Activated naive CD8-positive, alpha-beta T cell treated with anti-CD3 and anti-CD28 coated beads, Interleukin-2, amount 10 ng/mL, durations not matched to agents 7 days and 5 days (primary cell): Measurements from ENCODE around the gene SLC46A1. TPM values are rescaled to one million over a fixed set of nuclear protein-coding genes. Genes with fewer than 3 reads are reported as not detected.

Source experiments
- ATAC-seq: fragments of 150-1000 bp; cut with Tn5 transposase; one replicate; pipeline ENCODE4 v1.10.0; 2021; ENCODE audit warnings: low read depth, moderate library complexity
- POLR2A ChIA-PET: fragments of 350-600 bp; sonication (Branson Sonifier 250); formaldehyde crosslinking; loops from one replicate; lab custom pipeline; 2021; ENCODE audit warnings: antibody characterized with exemption; lab: Charles Lee
- DNase-seq: peaks from one replicate; pipeline ENCODE4 v3.0.0; 2021
- H3K27ac Mint-ChIP-seq: one replicate; pipeline ENCODE4 v1.8.0; 2022; ENCODE audit warnings: mild to moderate bottlenecking, mixed read lengths
- H3K27me3 Mint-ChIP-seq: one replicate; pipeline ENCODE4 v1.8.0; 2022; ENCODE audit warnings: mild to moderate bottlenecking, moderate library complexity, mixed read lengths
- H3K36me3 Mint-ChIP-seq: one replicate; pipeline ENCODE4 v1.8.0; 2021; ENCODE audit warnings: mild to moderate bottlenecking, mixed read lengths
- H3K4me1 Mint-ChIP-seq: one replicate; pipeline ENCODE4 v1.8.0; 2021; ENCODE audit warnings: mixed read lengths
- H3K4me3 Mint-ChIP-seq: one replicate; pipeline ENCODE4 v1.8.0; 2022; ENCODE audit warnings: mild to moderate bottlenecking, moderate library complexity, mixed read lengths
- H3K9me3 Mint-ChIP-seq: one replicate; pipeline ENCODE4 v1.8.0; 2021; ENCODE audit warnings: mixed read lengths
- total RNA-seq, 2 experiments: library from RNA; stranded (reverse); gene quantifications; one replicate each; pipeline ENCODE4 v1.2.3, GENCODE V29; 2021

SLC46A1 gene
- total RNA-seq, 2 experiments from 2014 or later = 3.0 to 3.6 TPM

GRCh38 chr17:28369684-28370034 is 36.4 kb downstream of the SLC46A1 start:
- no peaks in the 10 kb centered on the region for H3K36me3 Mint-ChIP-seq
- DNase-seq = no peak
- peaks cover 18% of the 10 kb centered on the region for H3K4me1 Mint-ChIP-seq
- no peaks in the 10 kb centered on the region for H3K9me3 Mint-ChIP-seq
- H3K4me3 Mint-ChIP-seq = no peak overlapping the region
- no peak overlapping the region for H3K27ac Mint-ChIP-seq
- POLR2A ChIA-PET = interaction anchor here (1.5 to 3.0 kb wide), 2 partner anchors 12 to 15 kb away, joined by 4 to 16 read pairs; partner anchors contain the start of gene POLDIP2
- no peaks in the 10 kb centered on the region for H3K27me3 Mint-ChIP-seq
- no peak for ATAC-seq

GRCh38 chr17:28368915-28369683 is 36.9 kb downstream of the SLC46A1 start:
- POLR2A ChIA-PET = interaction anchor here (1.2 to 1.5 kb wide), 3 partner anchors 11 to 33 kb away, joined by 3 to 5 read pairs (median 4); partner anchors contain the start of genes IFT20 and TNFAIP1
- no peaks in the 10 kb centered on the region for H3K36me3 Mint-ChIP-seq
- no peak overlapping the region for H3K27ac Mint-ChIP-seq
- no peak for ATAC-seq
- no peaks in the 10 kb centered on the region for H3K9me3 Mint-ChIP-seq
- H3K4me3 Mint-ChIP-seq = no peak overlapping the region
- H3K4me1 Mint-ChIP-seq = peaks cover 18% of the 10 kb centered on the region
- H3K27me3 Mint-ChIP-seq = no peaks in the 10 kb centered on the region
- no peak for DNase-seq

GRCh38 chr17:28368306-28368831 is 37.6 kb downstream of the SLC46A1 start:
- Mint-ChIP-seq H3K4me3 (no peak overlapping the region), H3K36me3 (no peaks in the 10 kb centered on the region), H3K27ac (no peak overlapping the region), H3K9me3 (no peaks in the 10 kb centered on the region), H3K27me3 (no peaks in the 10 kb centered on the region), H3K4me1 (peaks cover 14% of the 10 kb centered on the region)
- ATAC-seq = no peak
- DNase-seq = no peak
- POLR2A ChIA-PET = interaction anchor here (1.2 to 1.5 kb wide), 3 partner anchors 11 to 33 kb away, joined by 3 to 5 read pairs (median 4); partner anchors contain the start of genes IFT20 and TNFAIP1

- H3K27ac Mint-ChIP-seq = no peak overlapping the region
- no peaks in the 10 kb centered on the region for H3K9me3 Mint-ChIP-seq
- POLR2A ChIA-PET = interaction anchor here (1.2 to 2.5 kb wide), 2 partner anchors 10 kb away, joined by 3 to 9 read pairs; partner anchors contain the start of gene POLDIP2
- no peaks in the 10 kb centered on the region for H3K27me3 Mint-ChIP-seq
- H3K4me3 Mint-ChIP-seq = no peak overlapping the region
- ATAC-seq (no peak), DNase-seq (no peak)
- H3K4me1 Mint-ChIP-seq = peaks cover 8% of the 10 kb centered on the region
- no peaks in the 10 kb centered on the region for H3K36me3 Mint-ChIP-seq
Measured at GRCh38 chr17:28367641-28368305, 38.2 kb downstream of the SLC46A1 start.

- ATAC-seq (no peak), DNase-seq (no peak)
- Mint-ChIP-seq H3K27me3 (no peaks in the 10 kb centered on the region), H3K9me3 (no peaks in the 10 kb centered on the region), H3K4me3 (no peak overlapping the region), H3K27ac (no peak overlapping the region), H3K4me1 (peaks cover 3% of the 10 kb centered on the region), H3K36me3 (no peaks in the 10 kb centered on the region)
- POLR2A ChIA-PET = interaction anchor here (0.9 to 2.5 kb wide), 2 partner anchors 9 to 31 kb away, joined by 4 to 9 read pairs; partner anchors contain the start of genes POLDIP2 and TNFAIP1
Measured at GRCh38 chr17:28366605-28367004, 39.4 kb downstream of the SLC46A1 start.

GRCh38 chr17:28365487-28365886 is 40.5 kb downstream of the SLC46A1 start:
- no peak overlapping the region for H3K27ac Mint-ChIP-seq
- DNase-seq = no peak
- no peak overlapping the region for H3K4me3 Mint-ChIP-seq
- POLR2A ChIA-PET = interaction anchor here (0.6 to 2.5 kb wide), 2 partner anchors 8 to 73 kb away, joined by 3 to 9 read pairs; partner anchors contain the start of gene POLDIP2
- H3K9me3 Mint-ChIP-seq = no peaks in the 10 kb centered on the region
- H3K27me3 Mint-ChIP-seq = no peaks in the 10 kb centered on the region
- no peak for ATAC-seq
- no peaks in the 10 kb centered on the region for H3K4me1 Mint-ChIP-seq
- H3K36me3 Mint-ChIP-seq = no peaks in the 10 kb centered on the region

- H3K4me1 Mint-ChIP-seq = no peaks in the 10 kb centered on the region
- H3K27ac Mint-ChIP-seq = no peak within 1 kb of the TSS
- POLR2A ChIA-PET = interaction anchor here (0.6 kb wide), 1 partner anchor 74 kb away, joined by 3 read pairs; no protein-coding TSS in a partner anchor
- H3K36me3 Mint-ChIP-seq = no peaks in the 10 kb centered on the region
- no peak for DNase-seq
- H3K27me3 Mint-ChIP-seq = no peaks in the 10 kb centered on the region
- no peaks in the 10 kb centered on the region for H3K9me3 Mint-ChIP-seq
- ATAC-seq = no peak
- no peak within 1 kb of the TSS for H3K4me3 Mint-ChIP-seq
Measured at GRCh38 chr17:28364665-28365363, 41.2 kb downstream of the SLC46A1 start, which contains the start of gene SEBOX. TSS of gene SEBOX (minus strand) at chr17:28365199. CDS start at chr17:28365151, 48 bp downstream.

GRCh38 chr17:28363776-28364650 is 42.0 kb downstream of the SLC46A1 start:
- Mint-ChIP-seq H3K4me1 (no peaks in the 10 kb centered on the region), H3K27me3 (no peaks in the 10 kb centered on the region), H3K4me3 (no peak overlapping the region), H3K27ac (no peak overlapping the region), H3K36me3 (no peaks in the 10 kb centered on the region), H3K9me3 (no peaks in the 10 kb centered on the region)
- ATAC-seq (no peak), DNase-seq (no peak)
- POLR2A ChIA-PET = no interaction called here

GRCh38 chr17:28363186-28363585 is 42.8 kb downstream of the SLC46A1 start:
- POLR2A ChIA-PET = no interaction called here
- H3K36me3 Mint-ChIP-seq = no peaks in the 10 kb centered on the region
- H3K27ac Mint-ChIP-seq = no peak overlapping the region

GRCh38 chr17:28357901-28358197 is 48.2 kb downstream of the SLC46A1 start:
- Mint-ChIP-seq H3K4me3 (peak overlapping the region; percentile 94), H3K4me1 (peaks cover 19% of the 10 kb centered on the region), H3K9me3 (no peaks in the 10 kb centered on the region), H3K36me3 (peaks cover 4% of the 10 kb centered on the region), H3K27me3 (no peaks in the 10 kb centered on the region), H3K27ac (peak overlapping the region; percentile 93)
- POLR2A ChIA-PET = interaction anchor here (0.6 to 4.4 kb wide), 17 partner anchors 9 to 550 kb away, joined by 3 to 75 read pairs (median 5); partner anchors contain the start of genes IFT20, SARM1, SDF2 and SUPT6H
- DNase-seq (no peak), ATAC-seq (no peak)

More at GRCh38 chr17:28363186-28363585, 42.8 kb downstream of the SLC46A1 start:
- Mint-ChIP-seq H3K9me3 (no peaks in the 10 kb centered on the region), H3K27me3 (no peaks in the 10 kb centered on the region), H3K4me1 (peaks cover 5% of the 10 kb centered on the region), H3K4me3 (no peak overlapping the region)
- no peak for DNase-seq
- no peak for ATAC-seq

- Mint-ChIP-seq H3K4me1 (peaks cover 19% of the 10 kb centered on the region), H3K27me3 (no peaks in the 10 kb centered on the region), H3K4me3 (peak within 1 kb of the TSS; percentile 94), H3K36me3 (peaks cover 6% of the 10 kb centered on the region), H3K27ac (peak within 1 kb of the TSS; percentile 93), H3K9me3 (no peaks in the 10 kb centered on the region)
- POLR2A ChIA-PET = interaction anchor here (0.6 to 4.4 kb wide), 18 partner anchors 9 to 549 kb away, joined by 3 to 75 read pairs (median 4); partner anchors contain the start of genes IFT20, SARM1, SDF2 and SUPT6H
- peak; percentile 99 for ATAC-seq
- peak; percentile 97 for DNase-seq
Measured at GRCh38 chr17:28357061-28357900, 48.7 kb downstream of the SLC46A1 start, which contains the start of gene POLDIP2. TSS of gene POLDIP2 (minus strand) at chr17:28357527. CDS start at chr17:28357448, 79 bp downstream.
